Eye (tissue), 1 donor: ENCODE measurements around the gene UBE4B.
"Not testable (repeated sequence)": the region's sequence is repeated elsewhere in the genome, so short reads cannot be mapped to it uniquely, and the experiment has no call there.

Experiments
- DNase-seq: peaks from one replicate; pipeline ENCODE4 v3.0.0-alpha.2; 2015

Gene UBE4B

GRCh38 chr1:10045480-10046355 lies 13.0 kb downstream of the UBE4B start:
- DNase-seq: no peak

GRCh38 chr1:10046356-10047085 lies 13.8 kb downstream of the UBE4B start:
- no peak for DNase-seq

GRCh38 chr1:10048601-10049000 lies 15.8 kb downstream of the UBE4B start:
- DNase-seq: no peak

GRCh38 chr1:10050611-10051010 lies 17.9 kb downstream of the UBE4B start:
- no peak for DNase-seq

- no peak for DNase-seq
Measured at GRCh38 chr1:10051656-10052055, 18.9 kb downstream of the UBE4B start.

GRCh38 chr1:10052347-10052746 lies 19.6 kb downstream of the UBE4B start:
- DNase-seq: no peak

GRCh38 chr1:10054465-10054864 lies 21.7 kb downstream of the UBE4B start:
- no peak for DNase-seq

GRCh38 chr1:10056599-10056987 lies 23.8 kb downstream of the UBE4B start:
- no peak for DNase-seq

GRCh38 chr1:10057343-10057742 lies 24.6 kb downstream of the UBE4B start:
- DNase-seq: no peak

- no peak for DNase-seq
Measured at GRCh38 chr1:10057796-10058195, 25.0 kb downstream of the UBE4B start.

- DNase-seq: no peak
Measured at GRCh38 chr1:10059342-10059718, 26.6 kb downstream of the UBE4B start.

GRCh38 chr1:10060311-10061100 lies 27.7 kb downstream of the UBE4B start:
- no peak for DNase-seq

GRCh38 chr1:10061276-10061675 lies 28.5 kb downstream of the UBE4B start:
- no peak for DNase-seq

GRCh38 chr1:10063878-10064277 lies 31.1 kb downstream of the UBE4B start:
- DNase-seq: peak; percentile 20

GRCh38 chr1:10064416-10065343 lies 31.9 kb downstream of the UBE4B start:
- DNase-seq: no peak

GRCh38 chr1:10065344-10065685 lies 32.6 kb downstream of the UBE4B start:
- no peak for DNase-seq

GRCh38 chr1:10065760-10066159 lies 33.0 kb downstream of the UBE4B start:
- no peak for DNase-seq

GRCh38 chr1:10068605-10069294 lies 36.0 kb downstream of the UBE4B start:
- DNase-seq: no peak

- no peak for DNase-seq
Measured at GRCh38 chr1:10070206-10070605, 37.4 kb downstream of the UBE4B start.

GRCh38 chr1:10071640-10072039 lies 38.9 kb downstream of the UBE4B start:
- DNase-seq: no peak

GRCh38 chr1:10073371-10073770 lies 40.6 kb downstream of the UBE4B start:
- not testable (repeated sequence) for DNase-seq
